Lower leg skin (tissue), 3 donors: ENCODE results near the gene ADAMTSL1.

Experiments used
- POLR2A ChIP-seq, 2 donors: fragments of 450-650 bp; IDR thresholded peaks; one replicate each; pipeline ENCODE4 v1.6.1; 2016 to 2017; ENCODE audit warnings: antibody characterized with exemption in 2 of 2, mild to moderate bottlenecking in 1 of 2, moderate library complexity in 1 of 2
- TF ChIP-seq, protein P1 (sequence below), 3 donors: fragments of 450-650 bp; IDR thresholded peaks; one replicate each; pipeline ENCODE4 v1.5.1; 2016; ENCODE audit warnings: antibody characterized with exemption in 3 of 3, mild to moderate bottlenecking in 3 of 3, moderate library complexity in 2 of 3

DNA sequence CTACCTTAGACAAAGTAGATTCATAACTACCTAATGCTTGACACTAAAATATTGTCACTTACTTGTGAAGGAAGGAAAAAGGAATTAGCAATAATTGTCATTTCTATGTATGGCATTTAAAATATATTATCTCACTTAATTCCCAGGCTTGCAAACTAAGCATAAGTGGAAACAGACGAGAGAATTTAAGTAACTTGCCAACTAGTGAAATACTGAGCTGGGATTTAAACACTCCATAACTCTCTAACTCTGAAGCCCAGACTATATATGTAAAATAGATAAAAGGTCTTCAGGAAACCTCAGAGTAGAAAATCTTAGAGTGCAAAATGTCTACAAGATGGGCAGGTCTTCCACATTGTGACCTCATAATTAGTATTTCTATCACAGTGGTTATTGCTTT is 301.3 kb downstream of the ADAMTSL1 start:
- TF ChIP-seq, protein P1, sequence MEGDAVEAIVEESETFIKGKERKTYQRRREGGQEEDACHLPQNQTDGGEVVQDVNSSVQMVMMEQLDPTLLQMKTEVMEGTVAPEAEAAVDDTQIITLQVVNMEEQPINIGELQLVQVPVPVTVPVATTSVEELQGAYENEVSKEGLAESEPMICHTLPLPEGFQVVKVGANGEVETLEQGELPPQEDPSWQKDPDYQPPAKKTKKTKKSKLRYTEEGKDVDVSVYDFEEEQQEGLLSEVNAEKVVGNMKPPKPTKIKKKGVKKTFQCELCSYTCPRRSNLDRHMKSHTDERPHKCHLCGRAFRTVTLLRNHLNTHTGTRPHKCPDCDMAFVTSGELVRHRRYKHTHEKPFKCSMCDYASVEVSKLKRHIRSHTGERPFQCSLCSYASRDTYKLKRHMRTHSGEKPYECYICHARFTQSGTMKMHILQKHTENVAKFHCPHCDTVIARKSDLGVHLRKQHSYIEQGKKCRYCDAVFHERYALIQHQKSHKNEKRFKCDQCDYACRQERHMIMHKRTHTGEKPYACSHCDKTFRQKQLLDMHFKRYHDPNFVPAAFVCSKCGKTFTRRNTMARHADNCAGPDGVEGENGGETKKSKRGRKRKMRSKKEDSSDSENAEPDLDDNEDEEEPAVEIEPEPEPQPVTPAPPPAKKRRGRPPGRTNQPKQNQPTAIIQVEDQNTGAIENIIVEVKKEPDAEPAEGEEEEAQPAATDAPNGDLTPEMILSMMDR (IDR thresholded peaks at IDR 0.05) = no peak
- no peak for TF ChIP-seq POLR2A (IDR thresholded peaks at IDR 0.05)
